Muscle of leg (tissue), 11 donors: ENCODE measurements around the gene DENND2C. TPM values are rescaled to one million over a fixed set of nuclear protein-coding genes. Genes with fewer than 3 reads are reported as not detected.

ENCODE experiments used
- DNase-seq: peaks from one replicate; pipeline ENCODE4 v3.0.0; 2013
- H3K27ac ChIP-seq: one replicate; pipeline ENCODE4 v1.5.1; 2013; ENCODE audit warnings: mild to moderate bottlenecking, low read length, control low read depth
- H3K27me3 ChIP-seq: one replicate; pipeline ENCODE4 v1.6.1; 2013; ENCODE audit warnings: low read length; ENCODE audit not compliant: control insufficient read depth, insufficient read depth
- H3K36me3 ChIP-seq: one replicate; pipeline ENCODE4 v1.6.1; 2013; ENCODE audit warnings: low read length; ENCODE audit not compliant: control insufficient read depth, insufficient read depth
- H3K4me1 ChIP-seq: one replicate; pipeline ENCODE4 v1.6.1; 2013; ENCODE audit warnings: low read length; ENCODE audit not compliant: control insufficient read depth, insufficient read depth
- H3K4me3 ChIP-seq: one replicate; pipeline ENCODE4 v1.5.1; 2013; ENCODE audit warnings: low read length, control low read depth
- H3K9me3 ChIP-seq: replicated peaks from 2 replicates; pipeline ENCODE4 v1.6.1; 2013; ENCODE audit warnings: low read depth, low read length; ENCODE audit not compliant: control insufficient read depth
- WGBS: methylation state at CpG from one replicate; pipeline ENCODE4 v1.1.5; 2013; ENCODE audit warnings: missing lambda C conversion rate; ENCODE audit not compliant: insufficient coverage; 5-methylcytosine and 5-hydroxymethylcytosine counted together
- polyA plus RNA-seq, 8 donors: library from polyadenylated mRNA; unstranded; fragments of 120-200 nt; gene quantifications; one replicate each; pipeline versions ENCODE4 v1.2.1 to v1.2.3, GENCODE V29; 2013; ENCODE audit warnings: inconsistent platforms in 1 of 8, low replicate concordance in 1 of 8; ENCODE audit not compliant: insufficient read length in 8 of 8, insufficient read depth in 1 of 8
- total RNA-seq: library from RNA; stranded (reverse); fragments of 120-200 nt; gene quantifications from one replicate; pipeline ENCODE4 v1.2.4, GENCODE V29; 2013

DENND2C gene
- total and polyA plus RNA-seq, 9 donors: 2.7 to 9.0 (median 5.2) TPM

GRCh38 chr1:114552106-114552639, 117.7 kb downstream of the DENND2C start:
- Histone ChIP-seq H3K27ac (no peak overlapping the region), H3K4me1 (no peaks in the 10 kb centered on the region), H3K27me3 (no peaks in the 10 kb centered on the region), H3K9me3 (no peaks in the 10 kb centered on the region), H3K4me3 (no peak overlapping the region), H3K36me3 (no peaks in the 10 kb centered on the region)
- DNase-seq: no peak
- WGBS: 100% methylated on average over 2 of the region's 7 CpGs

GRCh38 chr1:114551400-114551799, 118.4 kb downstream of the DENND2C start:
- no peaks in the 10 kb centered on the region for H3K27me3 ChIP-seq
- H3K4me3 ChIP-seq: no peak overlapping the region
- H3K36me3 ChIP-seq: no peaks in the 10 kb centered on the region
- WGBS: 100% methylated on average over 1 of the region's 4 CpGs
- H3K9me3 ChIP-seq: no peaks in the 10 kb centered on the region
- H3K27ac ChIP-seq: no peak overlapping the region
- DNase-seq: no peak
- no peaks in the 10 kb centered on the region for H3K4me1 ChIP-seq

GRCh38 chr1:114550336-114550735, 119.5 kb downstream of the DENND2C start:
- no peaks in the 10 kb centered on the region for H3K36me3 ChIP-seq
- DNase-seq: no peak
- H3K27ac ChIP-seq: no peak overlapping the region
- no CpG with 5 or more reads among the region's 2 CpGs for WGBS
- no peaks in the 10 kb centered on the region for H3K9me3 ChIP-seq
- H3K27me3 ChIP-seq: no peaks in the 10 kb centered on the region
- H3K4me3 ChIP-seq: no peak overlapping the region
- H3K4me1 ChIP-seq: no peaks in the 10 kb centered on the region

- H3K27me3 ChIP-seq: no peaks in the 10 kb centered on the region
- no peak for DNase-seq
- no peaks in the 10 kb centered on the region for H3K4me1 ChIP-seq
- WGBS: no CpG with 5 or more reads among the region's 4 CpGs
- no peaks in the 10 kb centered on the region for H3K9me3 ChIP-seq
- no peak overlapping the region for H3K4me3 ChIP-seq
- H3K36me3 ChIP-seq: no peaks in the 10 kb centered on the region
- H3K27ac ChIP-seq: no peak overlapping the region
These were observed 120.7 kb downstream of the DENND2C start for GRCh38 chr1:114549137-114549536.

DNA sequence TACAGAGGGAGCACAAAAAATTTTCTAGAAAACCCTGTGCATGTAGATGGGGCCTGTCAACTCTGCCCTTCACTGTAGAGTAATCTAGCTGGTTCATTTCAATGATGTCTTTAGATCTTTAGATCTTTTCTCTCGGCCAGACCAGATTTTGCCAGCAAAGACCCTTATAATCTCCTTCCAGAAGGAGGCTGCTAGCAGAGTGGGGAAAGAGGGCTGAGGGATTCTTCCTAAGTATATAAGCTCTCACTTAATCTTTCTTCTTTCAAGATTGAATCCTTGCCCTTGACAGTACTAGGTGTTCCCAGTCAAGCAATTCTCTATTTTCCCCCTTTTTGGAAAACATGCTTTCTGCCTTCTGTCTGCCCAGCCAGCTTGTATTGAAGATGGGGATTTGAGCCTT, 122.8 kb downstream of the DENND2C start:
- Histone ChIP-seq H3K36me3 (no peaks in the 10 kb centered on the region), H3K4me1 (no peaks in the 10 kb centered on the region), H3K27ac (no peak overlapping the region), H3K9me3 (no peaks in the 10 kb centered on the region), H3K4me3 (no peak overlapping the region), H3K27me3 (no peaks in the 10 kb centered on the region)
- DNase-seq: no peak
- WGBS: no CpG with 5 or more reads among the region's 1 CpG

GRCh38 chr1:114545796-114546195, 124.1 kb downstream of the DENND2C start:
- H3K9me3 ChIP-seq: no peaks in the 10 kb centered on the region
- WGBS: 80% methylated on average over 1 of the region's 2 CpGs
- H3K4me3 ChIP-seq: no peak overlapping the region
- no peaks in the 10 kb centered on the region for H3K36me3 ChIP-seq
- DNase-seq: no peak
- no peaks in the 10 kb centered on the region for H3K27me3 ChIP-seq
- no peak overlapping the region for H3K27ac ChIP-seq
- H3K4me1 ChIP-seq: no peaks in the 10 kb centered on the region

DNA sequence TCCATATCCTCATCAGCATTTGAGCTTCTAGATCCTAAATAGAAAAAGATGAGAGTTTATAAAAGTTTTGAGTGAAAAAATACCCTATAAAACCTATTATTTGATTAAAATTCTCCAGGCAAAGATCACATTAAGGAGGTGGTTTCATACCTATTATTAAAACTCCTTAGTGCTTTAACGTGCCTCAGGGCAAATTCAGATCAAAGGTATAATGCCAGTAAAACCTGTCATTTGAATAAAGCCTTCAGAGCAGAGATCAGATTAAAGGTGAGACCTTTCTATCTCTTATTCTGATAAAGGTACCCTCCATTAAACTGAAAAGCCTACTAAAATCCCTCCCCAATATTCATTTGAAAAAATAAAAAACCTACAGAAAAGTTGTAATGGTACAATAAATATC, 124.5 kb downstream of the DENND2C start:
- WGBS: no CpG with 5 or more reads among the region's 1 CpG
- Histone ChIP-seq H3K4me1 (no peaks in the 10 kb centered on the region), H3K27me3 (no peaks in the 10 kb centered on the region), H3K27ac (no peak overlapping the region), H3K9me3 (no peaks in the 10 kb centered on the region), H3K4me3 (no peak overlapping the region), H3K36me3 (no peaks in the 10 kb centered on the region)
- DNase-seq: no peak

- H3K9me3 ChIP-seq: no peaks in the 10 kb centered on the region
- no peaks in the 10 kb centered on the region for H3K36me3 ChIP-seq
- 51% methylated on average over 4 of the region's 6 CpGs for WGBS
- H3K4me1 ChIP-seq: no peaks in the 10 kb centered on the region
- H3K27me3 ChIP-seq: no peaks in the 10 kb centered on the region
- DNase-seq: no peak
- no peak overlapping the region for H3K27ac ChIP-seq
- no peak overlapping the region for H3K4me3 ChIP-seq
These were observed 129.0 kb downstream of the DENND2C start for GRCh38 chr1:114540821-114541220.

DNA sequence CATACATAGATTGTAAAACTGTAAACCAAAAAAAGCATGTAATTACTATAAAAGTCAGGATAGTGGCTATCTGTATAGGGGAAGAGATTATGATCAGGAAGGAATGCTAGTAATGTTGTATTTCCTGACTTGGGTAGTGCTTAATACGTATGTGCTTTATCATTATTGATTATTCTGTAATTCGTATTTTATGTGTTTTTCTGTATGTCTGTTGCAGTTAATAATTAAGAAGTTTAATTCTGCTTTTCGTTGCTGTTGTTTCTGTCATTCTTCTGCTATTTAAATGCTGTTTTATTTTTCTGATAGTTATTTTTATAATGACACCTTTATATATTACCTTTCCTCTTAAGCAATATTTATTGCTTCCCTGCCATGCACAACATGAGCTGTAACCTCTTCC, 129.6 kb downstream of the DENND2C start:
- Histone ChIP-seq H3K36me3 (no peaks in the 10 kb centered on the region), H3K4me3 (no peak overlapping the region), H3K4me1 (no peaks in the 10 kb centered on the region), H3K27ac (no peak overlapping the region), H3K9me3 (no peaks in the 10 kb centered on the region), H3K27me3 (no peaks in the 10 kb centered on the region)
- no CpG with 5 or more reads among the region's 3 CpGs for WGBS
- no peak for DNase-seq

DNA sequence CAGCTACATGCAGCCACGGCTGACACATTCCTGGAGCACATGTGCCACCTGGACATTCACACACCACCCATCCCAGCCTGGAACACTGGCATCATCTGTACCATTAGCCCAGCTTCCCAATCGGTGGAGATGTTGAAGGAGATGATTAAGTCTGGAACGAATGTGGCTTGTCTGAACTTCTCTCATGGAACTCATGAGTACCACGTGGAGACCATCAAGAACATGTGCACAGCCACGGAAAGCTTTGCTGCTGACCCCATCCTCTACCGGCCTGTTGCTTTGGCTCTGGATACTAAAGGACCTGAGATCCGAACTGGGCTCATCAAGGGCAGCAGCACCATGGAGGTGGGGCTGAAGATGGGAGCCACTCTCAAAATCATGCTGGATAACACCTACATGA, 133.8 kb downstream of the DENND2C start:
- Histone ChIP-seq H3K9me3 (no peaks in the 10 kb centered on the region), H3K4me1 (no peaks in the 10 kb centered on the region), H3K27ac (no peak overlapping the region), H3K27me3 (no peaks in the 10 kb centered on the region), H3K4me3 (no peak overlapping the region), H3K36me3 (no peaks in the 10 kb centered on the region)
- no peak for DNase-seq
- 80% methylated on average over 7 of the region's 7 CpGs for WGBS

- Histone ChIP-seq H3K4me3 (no peak overlapping the region), H3K9me3 (no peaks in the 10 kb centered on the region), H3K27ac (no peak overlapping the region), H3K36me3 (no peaks in the 10 kb centered on the region), H3K27me3 (no peaks in the 10 kb centered on the region), H3K4me1 (no peaks in the 10 kb centered on the region)
- WGBS: no CpG with 5 or more reads among the region's 1 CpG
- DNase-seq: no peak
These were observed 134.4 kb downstream of the DENND2C start for GRCh38 chr1:114535401-114535800.
